HCEC 1CT (cell line): ENCODE results near the gene MVB12B.

Experiments used
- DNase-seq: peaks from one replicate; pipeline ENCODE4 v3.0.0-alpha.2; 2017

MVB12B gene

GRCh38 chr9:126331964-126332748, 5.5 kb downstream of the MVB12B start:
- no peak for DNase-seq

GRCh38 chr9:126334721-126335621, 8.3 kb downstream of the MVB12B start:
- no peak for DNase-seq

- no peak for DNase-seq
These were observed 9.5 kb downstream of the MVB12B start for GRCh38 chr9:126335837-126336735.

- DNase-seq = no peak
These were observed 10.2 kb downstream of the MVB12B start for GRCh38 chr9:126336736-126337325.

- no peak for DNase-seq
These were observed 11.2 kb downstream of the MVB12B start for GRCh38 chr9:126337729-126338372.

- no peak for DNase-seq
These were observed 12.3 kb downstream of the MVB12B start for GRCh38 chr9:126338945-126339344.

- DNase-seq = no peak
These were observed 14.8 kb downstream of the MVB12B start for GRCh38 chr9:126341426-126341825.

GRCh38 chr9:126341902-126342301, 15.3 kb downstream of the MVB12B start:
- DNase-seq = no peak

GRCh38 chr9:126342621-126343031, 16.0 kb downstream of the MVB12B start:
- DNase-seq = no peak

- no peak for DNase-seq
These were observed 16.7 kb downstream of the MVB12B start for GRCh38 chr9:126343271-126343700.

- no peak for DNase-seq
These were observed 19.4 kb downstream of the MVB12B start for GRCh38 chr9:126346031-126346430.

GRCh38 chr9:126347093-126347492, 20.5 kb downstream of the MVB12B start:
- no peak for DNase-seq

GRCh38 chr9:126347911-126348760, 21.5 kb downstream of the MVB12B start:
- DNase-seq = no peak

- no peak for DNase-seq
These were observed 22.4 kb downstream of the MVB12B start for GRCh38 chr9:126348911-126349550.

GRCh38 chr9:126354887-126355770, 28.5 kb downstream of the MVB12B start:
- no peak for DNase-seq

GRCh38 chr9:126357074-126357473, 30.4 kb downstream of the MVB12B start:
- DNase-seq = no peak

GRCh38 chr9:126360073-126360472, 33.4 kb downstream of the MVB12B start:
- no peak for DNase-seq

- DNase-seq = no peak
These were observed 35.2 kb downstream of the MVB12B start for GRCh38 chr9:126361810-126362238.

- DNase-seq = no peak
These were observed 36.6 kb downstream of the MVB12B start for GRCh38 chr9:126363250-126363649.
